Activated CD4-positive, alpha-beta T cell treated with anti-CD3 and anti-CD28 coated beads, Interleukin-2, amount 50 U/mL, for 16 hours (primary cell): ENCODE data around the gene PTCH2.
A peak's percentile ranks its signal among the peaks of the same experiment; 100 is the strongest.
"Not testable (repeated sequence)": the region's sequence is repeated elsewhere in the genome, so short reads cannot be mapped to it uniquely, and the experiment has no call there.

Source experiments
- DNase-seq: peaks from one replicate; pipeline ENCODE4 v3.0.0-alpha.2; 2020

PTCH2 gene

GRCh38 chr1:44839576-44839975 lies 3.5 kb downstream of the PTCH2 start:
- no peak for DNase-seq

GRCh38 chr1:44838294-44838693 lies 4.8 kb downstream of the PTCH2 start:
- DNase-seq, result not testable (repeated sequence)

- peak; percentile 90 for DNase-seq
Observed at GRCh38 chr1:44835738-44836675, 7.0 kb downstream of the PTCH2 start.

- no peak for DNase-seq
Observed at GRCh38 chr1:44834328-44834727, 8.7 kb downstream of the PTCH2 start.

- no peak for DNase-seq
Observed at GRCh38 chr1:44832056-44832705, 10.9 kb downstream of the PTCH2 start.

GRCh38 chr1:44831516-44831915 lies 11.5 kb downstream of the PTCH2 start:
- no peak for DNase-seq

- no peak for DNase-seq
Observed at GRCh38 chr1:44830900-44831304, 12.2 kb downstream of the PTCH2 start.

GRCh38 chr1:44829506-44830384 lies 13.3 kb downstream of the PTCH2 start:
- no peak for DNase-seq

GRCh38 chr1:44828841-44829440 lies 14.1 kb downstream of the PTCH2 start:
- no peak for DNase-seq

GRCh38 chr1:44828003-44828651 lies 14.9 kb downstream of the PTCH2 start:
- no peak for DNase-seq

- DNase-seq, result no peak
Observed at GRCh38 chr1:44827197-44828002, 15.7 kb downstream of the PTCH2 start.

- no peak for DNase-seq
Observed at GRCh38 chr1:44826375-44827196, 16.5 kb downstream of the PTCH2 start.

GRCh38 chr1:44824392-44824791 lies 18.7 kb downstream of the PTCH2 start:
- not testable (repeated sequence) for DNase-seq

GRCh38 chr1:44822981-44823451 lies 20.0 kb downstream of the PTCH2 start:
- no peak for DNase-seq

- no peak for DNase-seq
Observed at GRCh38 chr1:44822131-44822701, 20.8 kb downstream of the PTCH2 start.

GRCh38 chr1:44821240-44821715 lies 21.8 kb downstream of the PTCH2 start:
- no peak for DNase-seq

- no peak for DNase-seq
Observed at GRCh38 chr1:44820328-44821239, 22.5 kb downstream of the PTCH2 start.

GRCh38 chr1:44819608-44820327 lies 23.3 kb downstream of the PTCH2 start:
- peak; percentile 96 for DNase-seq
